Measurements from ENCODE around the gene SLC15A1.

Gene SLC15A1

GRCh38 chr13:98749501-98749900 lies 3.0 kb downstream of the SLC15A1 start:
- DNase-seq = no peak

GRCh38 chr13:98746968-98747367 lies 5.5 kb downstream of the SLC15A1 start:
- no peak for DNase-seq

- DNase-seq = no peak
Observed at GRCh38 chr13:98743377-98743776, 9.1 kb downstream of the SLC15A1 start.

- DNase-seq = no peak
Observed at GRCh38 chr13:98742961-98743360, 9.5 kb downstream of the SLC15A1 start.

- no peak for DNase-seq
Observed at GRCh38 chr13:98741741-98742435, 10.6 kb downstream of the SLC15A1 start.

- DNase-seq = no peak
Observed at GRCh38 chr13:98740131-98740530, 12.3 kb downstream of the SLC15A1 start.

- DNase-seq = no peak
Observed at GRCh38 chr13:98738993-98739392, 13.5 kb downstream of the SLC15A1 start.

GRCh38 chr13:98738213-98738612 lies 14.3 kb downstream of the SLC15A1 start:
- DNase-seq = no peak

GRCh38 chr13:98731925-98732324 lies 20.5 kb downstream of the SLC15A1 start:
- DNase-seq = no peak

- DNase-seq = no peak
Observed at GRCh38 chr13:98731038-98731437, 21.4 kb downstream of the SLC15A1 start.

GRCh38 chr13:98730441-98730840 lies 22.0 kb downstream of the SLC15A1 start:
- no peak for DNase-seq

- DNase-seq = no peak
Observed at GRCh38 chr13:98729658-98730057, 22.8 kb downstream of the SLC15A1 start.

GRCh38 chr13:98722958-98723357 lies 29.5 kb downstream of the SLC15A1 start:
- DNase-seq = no peak

GRCh38 chr13:98721825-98722510 lies 30.5 kb downstream of the SLC15A1 start:
- DNase-seq = no peak

GRCh38 chr13:98719527-98720250 lies 32.8 kb downstream of the SLC15A1 start:
- no peak for DNase-seq

- no peak for DNase-seq
Observed at GRCh38 chr13:98717891-98718290, 34.6 kb downstream of the SLC15A1 start.

GRCh38 chr13:98717256-98717655 lies 35.2 kb downstream of the SLC15A1 start:
- no peak for DNase-seq

- no peak for DNase-seq
Observed at GRCh38 chr13:98710521-98710920, 42.0 kb downstream of the SLC15A1 start.

GRCh38 chr13:98707281-98707999 lies 45.0 kb downstream of the SLC15A1 start:
- DNase-seq = no peak

GRCh38 chr13:98706446-98707110 lies 45.9 kb downstream of the SLC15A1 start:
- no peak for DNase-seq

- DNase-seq = no peak
Observed at GRCh38 chr13:98697791-98698190, 54.7 kb downstream of the SLC15A1 start.

- no peak for DNase-seq
Observed at GRCh38 chr13:98693756-98694155, 58.7 kb downstream of the SLC15A1 start.

GRCh38 chr13:98691360-98691759 lies 61.1 kb downstream of the SLC15A1 start:
- DNase-seq = no peak

Data from NCI-H446 (cell line).